Measurements from ENCODE around the gene TM2D3.

TM2D3 gene, protein sequence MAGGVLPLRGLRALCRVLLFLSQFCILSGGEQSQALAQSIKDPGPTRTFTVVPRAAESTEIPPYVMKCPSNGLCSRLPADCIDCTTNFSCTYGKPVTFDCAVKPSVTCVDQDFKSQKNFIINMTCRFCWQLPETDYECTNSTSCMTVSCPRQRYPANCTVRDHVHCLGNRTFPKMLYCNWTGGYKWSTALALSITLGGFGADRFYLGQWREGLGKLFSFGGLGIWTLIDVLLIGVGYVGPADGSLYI

DNA sequence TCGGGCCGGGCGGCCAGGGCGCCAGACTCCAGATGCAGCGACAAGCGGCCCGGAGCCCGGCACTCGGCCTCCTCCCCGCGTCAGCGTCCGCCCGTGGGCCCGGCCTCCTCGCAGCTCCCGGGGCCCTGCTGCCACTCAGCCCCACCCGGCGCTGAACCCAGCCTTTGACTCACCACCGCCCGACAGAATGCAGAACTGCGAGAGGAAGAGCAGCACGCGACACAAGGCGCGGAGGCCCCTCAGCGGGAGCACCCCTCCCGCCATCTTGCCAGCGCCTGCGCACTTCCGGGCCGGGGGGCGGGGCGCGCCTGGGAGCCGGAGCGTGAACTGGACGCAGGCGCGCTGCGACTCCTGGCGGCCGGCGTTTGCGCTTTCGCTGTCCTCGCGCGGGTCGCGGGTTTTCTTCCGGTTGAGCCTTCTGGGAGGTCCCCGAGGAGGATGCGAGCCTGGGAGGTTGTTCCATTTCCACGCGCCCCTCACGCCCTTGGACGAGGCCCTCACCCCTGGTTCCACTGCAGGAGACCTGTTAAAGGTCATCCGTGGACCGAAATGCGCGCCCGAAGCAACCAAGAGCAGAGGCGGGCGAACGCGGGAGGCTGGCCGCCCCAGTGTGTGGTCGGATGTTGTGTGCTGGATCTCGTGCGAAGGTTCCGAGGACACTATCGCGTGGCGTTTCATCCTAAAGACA, at the start of gene TM2D3:
Gene TM2D3 (minus strand): TSS at position 284 of the 688 bp plus-strand sequence. CDS start 20 bp downstream, at position 264.
- peak; percentile 94 for DNase-seq

DNA sequence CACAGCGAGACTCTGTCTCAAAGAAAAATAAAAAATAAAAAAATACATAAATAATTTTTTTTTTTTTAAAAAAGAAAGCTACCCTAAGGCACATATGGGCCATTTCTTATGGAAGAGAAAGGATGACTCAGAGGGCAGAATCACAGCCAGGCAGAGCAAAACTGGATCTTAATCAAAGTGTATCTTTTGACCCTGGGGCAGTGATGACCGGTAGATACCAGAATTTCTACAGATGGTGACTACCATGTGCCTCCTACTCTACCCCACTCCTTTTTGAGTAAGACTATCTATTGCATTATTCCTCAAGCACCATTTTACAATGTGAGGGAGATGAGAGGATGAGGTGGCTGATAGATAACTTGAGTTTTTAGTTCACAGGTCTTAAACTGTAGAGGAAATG, 46.1 kb upstream of the TM2D3 start:
- no peak for DNase-seq

DNA sequence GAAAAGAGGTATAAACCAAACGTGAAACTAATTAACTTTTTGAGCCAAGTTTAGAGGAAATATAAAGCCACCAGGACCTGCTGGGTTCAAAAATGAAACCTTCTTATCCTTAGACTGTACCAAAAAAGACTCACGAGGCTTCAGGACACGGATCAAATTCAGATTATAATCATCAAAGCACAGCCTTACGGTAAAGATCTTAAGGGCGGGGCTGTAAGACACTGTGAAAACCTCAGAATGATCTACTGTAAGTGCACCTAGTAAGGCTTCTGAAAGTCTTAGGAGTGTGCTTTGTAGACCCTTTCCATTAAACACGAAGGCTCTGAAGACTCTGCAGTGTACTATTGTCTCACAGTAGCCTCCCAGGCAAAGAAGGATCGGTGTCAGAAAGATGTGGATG, 45.3 kb upstream of the TM2D3 start:
- peak; percentile 24 for DNase-seq

DNA sequence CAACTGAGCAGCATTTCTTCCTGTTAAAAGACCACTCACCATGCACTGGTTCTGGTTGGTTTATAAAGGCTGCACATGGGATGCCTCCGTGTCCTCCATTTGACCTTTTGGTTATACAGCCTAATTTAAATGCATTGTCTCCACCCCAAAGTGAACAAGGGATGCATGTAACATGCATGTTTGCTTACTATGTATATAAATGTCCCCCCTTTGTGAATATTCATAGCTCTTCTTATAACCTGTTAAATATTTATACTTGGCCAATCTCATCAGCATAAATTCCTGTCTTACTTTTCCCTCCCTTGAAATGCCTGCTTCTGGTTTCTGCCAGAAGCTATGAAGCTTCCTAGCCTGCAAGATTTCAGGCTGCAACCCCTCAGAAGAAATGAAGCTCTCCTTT, 44.6 kb upstream of the TM2D3 start:
- DNase-seq = no peak

DNA sequence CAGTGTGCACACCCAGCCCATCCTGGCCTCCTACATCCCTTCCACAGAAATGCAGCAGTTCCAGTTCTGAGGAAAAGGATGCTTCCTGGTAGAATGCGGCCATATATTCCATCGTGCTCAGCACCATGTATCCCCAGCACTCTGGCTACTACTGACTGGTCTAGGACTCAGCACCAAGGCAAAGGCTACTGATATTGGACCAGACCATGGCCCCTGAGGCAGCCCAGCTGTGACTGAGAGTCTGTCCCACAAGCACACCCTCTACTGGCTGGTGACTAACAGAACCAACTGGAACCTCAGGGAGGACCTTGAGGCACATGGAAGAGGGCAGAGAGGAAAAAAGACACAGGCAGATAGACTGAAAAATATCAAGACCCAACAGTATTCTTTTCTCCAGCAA, 42.1 kb upstream of the TM2D3 start:
- DNase-seq = no peak

DNA sequence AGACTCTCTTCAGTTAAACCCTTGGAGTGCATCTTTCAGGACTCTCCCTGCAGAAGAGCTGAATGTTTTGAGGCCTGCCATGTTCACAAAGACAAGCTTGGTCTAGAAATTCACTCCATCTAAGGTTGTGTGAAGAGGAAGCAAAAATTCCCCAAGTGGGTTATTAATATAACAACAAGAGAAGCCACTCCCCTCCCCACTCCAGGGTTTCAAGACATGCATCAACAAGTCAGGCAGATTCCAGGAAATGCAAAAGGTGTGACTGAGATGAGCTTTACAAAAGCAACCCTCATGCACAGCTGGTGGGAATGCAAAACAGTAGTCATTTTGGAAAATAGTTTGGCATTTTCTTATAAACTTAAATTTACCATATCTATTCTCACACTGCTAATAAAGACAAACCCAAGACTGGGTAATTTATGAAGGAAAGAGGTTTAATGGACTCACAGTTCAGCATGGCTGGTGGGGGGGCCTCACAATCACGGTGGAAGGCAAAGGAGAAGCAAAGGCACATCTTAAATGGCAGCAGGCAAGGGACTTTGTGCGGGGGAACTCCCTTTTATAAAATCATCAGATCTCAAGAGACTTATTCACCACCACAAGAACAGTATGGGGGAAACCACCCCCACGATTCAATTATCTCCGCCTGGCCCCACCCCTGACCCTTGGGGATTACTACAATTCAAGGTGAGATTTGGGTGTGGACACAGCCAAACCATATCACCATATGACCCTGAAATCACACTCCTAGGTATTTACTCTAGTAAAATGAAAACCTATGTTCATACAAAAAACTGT, 40.8 kb upstream of the TM2D3 start:
- no peak for DNase-seq

DNA sequence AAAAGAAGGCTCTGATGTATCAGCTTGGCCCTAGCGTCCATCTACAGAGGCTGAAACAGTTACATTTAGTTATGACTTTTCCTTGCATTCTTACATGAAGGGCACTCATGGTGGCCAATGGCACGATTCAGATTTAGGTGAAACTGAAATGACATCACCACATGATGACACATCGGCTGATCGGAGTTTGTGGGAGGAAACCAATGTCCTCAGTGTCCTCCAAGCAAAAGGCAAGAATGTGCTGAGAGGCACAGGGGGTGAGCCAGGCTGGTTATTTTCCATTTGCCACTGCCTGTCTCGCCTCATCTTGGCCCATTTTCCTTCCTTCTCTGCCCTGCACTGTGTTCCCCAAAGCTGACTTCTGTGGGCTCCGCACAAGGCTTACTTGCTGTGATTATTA, 37.7 kb upstream of the TM2D3 start:
- DNase-seq = no peak

DNA sequence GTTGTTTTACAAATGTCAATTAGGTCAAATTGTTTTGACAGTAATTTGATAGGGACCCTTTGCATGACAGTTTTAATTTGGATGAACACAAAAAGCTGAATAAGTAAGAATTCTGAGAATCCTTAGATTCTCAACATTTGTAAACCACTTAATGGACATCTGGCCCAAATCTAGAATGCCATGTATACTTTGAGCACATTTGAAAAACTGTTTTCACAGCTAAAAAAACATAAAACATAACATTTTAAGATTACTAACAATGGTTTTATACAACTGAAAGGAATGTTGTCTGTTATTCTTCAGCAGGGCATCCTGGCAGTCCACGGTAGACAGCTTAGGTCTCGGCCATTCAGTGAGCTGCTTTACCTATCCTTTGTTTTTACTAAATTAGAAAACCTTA, 34.5 kb upstream of the TM2D3 start:
- DNase-seq = no peak

DNA sequence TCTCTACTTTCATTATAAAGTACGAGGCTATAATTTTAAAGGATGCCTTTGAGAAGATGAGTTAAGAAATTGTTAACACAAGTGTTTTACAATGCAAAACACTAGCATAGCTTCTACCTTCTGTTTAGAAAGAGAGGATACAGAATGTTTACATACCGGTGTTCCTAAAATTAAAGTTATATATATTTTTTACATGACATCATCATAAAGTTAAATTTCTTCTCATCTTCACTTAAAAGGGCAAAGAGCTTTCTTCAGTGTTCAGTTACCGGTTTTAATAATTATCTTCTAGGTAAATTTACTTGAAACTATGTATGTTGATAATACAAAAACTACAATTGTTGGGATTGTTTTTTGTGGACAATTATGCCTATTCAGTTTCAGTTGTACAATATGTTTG, 32.7 kb upstream of the TM2D3 start:
- no peak for DNase-seq

DNA sequence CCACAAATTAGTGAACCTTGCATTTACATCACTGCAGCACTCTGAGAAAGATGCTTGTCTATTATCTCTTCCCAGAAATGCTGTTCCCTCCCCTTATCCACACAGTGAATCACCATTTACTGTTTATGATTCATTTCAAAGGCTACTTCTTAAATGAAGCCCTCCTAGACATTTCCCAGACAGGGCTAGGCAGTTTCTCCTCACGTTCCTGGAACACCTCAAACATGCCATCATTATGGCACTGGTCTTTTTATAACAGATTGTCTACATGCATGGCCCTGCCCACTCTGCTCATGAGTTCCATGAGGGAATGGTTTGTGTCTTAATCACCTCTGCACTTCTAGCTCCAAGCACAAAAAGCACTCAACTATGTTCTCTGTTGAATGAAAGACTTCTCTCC, 32.2 kb upstream of the TM2D3 start:
- no peak for DNase-seq

DNA sequence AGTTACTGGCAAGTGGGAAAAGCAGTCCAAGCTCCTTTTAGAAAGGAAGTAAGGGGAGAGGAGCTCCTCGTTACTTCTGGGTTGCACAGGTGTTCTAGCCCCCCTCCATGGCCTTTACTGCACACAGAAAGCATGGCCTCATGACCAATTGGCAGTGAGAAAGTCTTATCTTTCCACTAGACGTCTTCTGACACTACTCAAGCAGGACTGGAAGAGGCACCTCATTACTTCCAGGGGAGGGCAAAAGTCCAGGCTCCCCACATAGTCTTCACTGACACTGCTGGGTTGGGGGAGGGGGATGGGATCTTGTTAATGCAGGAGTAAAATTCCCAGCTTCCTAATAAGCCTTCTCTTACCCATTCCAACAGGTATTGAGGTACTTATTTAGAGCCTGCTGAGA, 27.6 kb upstream of the TM2D3 start:
- no peak for DNase-seq

DNA sequence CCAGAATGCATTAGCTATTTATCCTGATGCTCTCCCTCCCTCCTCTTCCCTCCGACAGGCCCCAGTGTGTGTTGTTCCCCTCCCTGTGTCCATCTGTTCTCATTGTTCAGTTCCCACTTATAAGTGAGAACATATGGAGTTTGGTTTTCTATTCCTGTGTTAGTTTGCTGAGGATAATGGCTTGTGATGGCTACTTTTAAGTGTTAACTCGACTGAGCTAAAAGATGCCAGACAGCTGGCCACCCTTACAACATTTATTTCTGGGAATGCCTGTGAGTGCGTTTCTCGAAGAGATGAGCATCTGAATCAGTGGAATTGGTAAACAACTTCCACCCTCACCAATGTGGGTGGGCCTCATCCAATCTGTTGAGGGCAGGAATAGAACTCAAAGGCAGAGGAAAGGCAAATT, 24.7 kb upstream of the TM2D3 start:
- DNase-seq = no peak

DNA sequence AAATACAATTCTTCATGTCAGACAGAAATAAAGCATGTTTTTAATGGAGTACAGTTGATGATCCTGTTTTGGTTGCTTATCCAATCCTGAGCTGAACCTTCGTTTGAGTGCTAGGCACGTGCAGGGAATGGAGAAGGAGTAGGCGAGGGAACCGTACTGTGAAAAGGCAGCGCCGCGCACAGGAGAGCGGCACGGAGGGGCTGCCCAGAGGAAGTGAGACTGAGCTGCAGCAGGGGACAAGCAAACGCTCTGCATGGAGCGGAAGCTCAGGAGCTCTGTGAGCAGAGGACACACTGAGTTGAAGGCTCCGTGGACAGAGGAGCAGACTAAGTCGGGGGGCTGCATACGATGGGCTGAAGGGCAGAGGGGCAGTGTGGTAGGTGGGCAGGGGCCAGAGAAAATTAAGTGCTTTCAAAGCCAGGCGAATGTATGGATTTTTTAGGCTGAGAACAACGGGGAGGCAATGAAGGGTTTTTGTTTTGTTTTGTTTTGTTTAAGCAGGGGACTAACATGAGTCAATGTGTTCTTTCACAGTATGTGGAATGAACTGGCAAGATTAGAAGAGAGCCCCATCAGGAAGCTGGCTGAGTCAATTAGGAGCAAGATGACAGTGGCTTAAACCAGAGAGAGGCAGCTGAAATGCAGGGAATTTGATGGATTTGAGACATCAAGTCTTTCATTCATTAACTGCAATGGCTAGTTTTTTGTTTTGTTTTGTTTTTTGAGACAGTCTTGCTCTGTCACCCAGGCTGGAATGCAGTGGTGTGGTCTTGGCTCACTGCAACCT, 23.8 kb upstream of the TM2D3 start:
- DNase-seq = no peak

DNA sequence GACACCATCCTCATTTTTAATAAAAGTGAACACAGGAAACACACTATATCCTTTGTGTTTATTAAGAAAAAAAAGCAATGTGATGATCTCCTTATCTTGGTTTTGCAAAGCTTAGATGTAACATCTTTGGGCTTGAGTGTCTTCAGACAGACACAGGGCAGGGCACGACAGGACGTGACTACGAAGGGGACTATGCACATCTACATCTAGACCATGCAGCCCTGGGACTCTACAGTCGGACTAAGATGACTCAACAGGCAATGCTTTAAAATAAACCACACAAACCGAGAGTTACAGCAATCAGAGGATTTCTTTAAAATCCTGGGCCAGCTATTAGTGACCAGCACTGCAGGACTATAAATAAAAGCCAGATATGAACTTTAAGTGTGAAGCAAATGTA, 22.8 kb upstream of the TM2D3 start:
- no peak for DNase-seq

DNA sequence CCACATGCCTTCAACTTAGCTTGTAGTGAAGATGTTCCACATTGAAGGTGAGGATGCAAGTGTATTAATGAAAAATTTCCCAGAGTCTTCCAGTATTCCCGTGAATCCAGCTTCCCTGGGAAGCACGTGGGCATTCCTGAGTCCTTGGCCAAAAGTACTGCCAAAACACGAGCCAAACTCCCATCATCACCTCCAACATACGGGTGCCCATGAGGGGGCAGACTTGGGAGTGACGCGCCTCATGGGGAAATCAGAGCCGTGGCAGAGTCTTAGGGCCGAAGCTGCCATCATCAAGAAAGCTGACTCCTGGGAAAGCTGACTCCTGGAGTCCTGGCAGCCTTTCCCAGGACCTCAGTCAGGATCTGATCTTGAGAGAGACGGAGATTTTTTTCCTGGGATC, 20.1 kb upstream of the TM2D3 start:
- DNase-seq = no peak

DNA sequence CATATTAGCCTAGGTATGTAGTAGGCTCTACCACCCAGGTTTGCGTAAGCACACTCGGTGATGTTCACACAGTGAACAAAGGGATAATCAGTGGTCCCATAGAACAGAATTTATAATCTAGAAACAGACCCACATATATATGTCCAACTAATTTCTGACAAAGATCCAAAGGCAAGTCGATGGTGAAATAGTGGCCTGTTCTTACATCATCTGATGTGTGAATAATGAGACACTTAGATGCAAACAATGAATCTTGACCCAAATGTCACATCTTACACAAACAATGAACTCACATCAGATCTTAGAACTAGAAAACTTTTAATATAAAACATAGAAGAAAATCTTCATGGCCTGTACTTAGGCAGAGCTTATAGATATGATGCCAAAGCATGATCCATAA, 17.6 kb upstream of the TM2D3 start:
- no peak for DNase-seq

DNA sequence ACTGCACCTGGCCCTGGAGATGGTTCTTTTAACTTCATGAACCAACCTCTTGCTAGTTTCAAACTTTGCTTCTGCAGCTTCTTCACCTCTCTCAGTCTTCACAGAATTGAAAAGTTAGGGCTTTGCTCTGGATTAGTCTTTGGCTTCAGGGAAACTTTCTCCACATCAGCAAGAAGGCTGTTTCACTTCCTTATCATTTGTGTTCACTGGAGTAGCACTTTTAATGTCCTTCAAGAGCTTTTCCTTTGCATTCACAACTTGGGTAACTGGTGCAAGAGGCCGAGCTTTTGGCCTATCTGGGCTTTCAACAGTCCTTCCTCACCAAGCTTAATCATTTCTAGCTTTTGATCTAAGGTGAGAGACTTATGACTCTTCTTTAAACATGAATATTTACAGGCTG, 15.7 kb upstream of the TM2D3 start:
- no peak for DNase-seq

DNA sequence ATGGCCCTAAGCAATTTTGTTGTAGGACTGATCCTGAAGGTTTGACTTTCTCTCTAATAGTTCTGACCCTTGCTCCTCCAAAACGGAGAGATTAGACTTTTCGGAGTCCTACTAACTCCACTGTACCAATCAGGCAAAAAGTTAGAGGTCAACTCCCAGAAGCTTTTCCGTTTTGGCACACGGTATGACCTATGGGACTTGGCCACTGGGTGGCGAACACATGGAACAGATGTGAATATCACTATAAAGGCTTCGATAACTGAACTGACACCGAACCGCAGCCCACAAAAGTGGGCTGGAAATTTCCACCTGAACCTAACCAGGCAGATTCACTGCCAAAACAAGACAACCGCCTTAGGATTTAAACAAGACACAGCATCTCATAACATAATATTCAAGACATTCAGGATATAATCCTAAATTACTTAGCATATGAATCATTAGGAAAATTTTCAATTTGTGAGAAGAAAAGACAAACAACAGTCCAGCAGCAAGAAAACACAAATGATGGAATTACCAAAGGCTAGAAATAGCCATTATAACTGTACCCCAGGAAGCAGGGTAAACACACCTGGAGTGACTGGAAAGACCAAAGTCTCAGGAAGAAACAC, 12.2 kb upstream of the TM2D3 start:
- no peak for DNase-seq

DNA sequence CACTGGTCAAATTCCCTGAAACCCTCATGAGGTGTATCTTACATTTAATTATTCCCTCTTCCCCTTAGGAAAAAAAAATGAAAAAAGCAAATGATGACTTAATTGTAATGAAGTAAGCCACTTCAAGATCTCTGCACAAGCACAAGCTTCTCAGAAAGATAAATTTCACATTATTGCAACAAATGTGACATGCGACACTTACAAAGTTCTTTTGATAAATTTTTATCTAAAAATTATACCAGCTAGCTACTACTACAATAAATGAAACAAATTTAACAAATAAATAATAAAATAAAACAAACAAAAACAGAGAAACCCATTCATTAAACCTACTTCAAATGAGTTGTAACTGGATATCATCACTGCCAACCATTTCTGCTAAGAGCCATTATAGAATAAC, 10.0 kb upstream of the TM2D3 start:
- DNase-seq = no peak

DNA sequence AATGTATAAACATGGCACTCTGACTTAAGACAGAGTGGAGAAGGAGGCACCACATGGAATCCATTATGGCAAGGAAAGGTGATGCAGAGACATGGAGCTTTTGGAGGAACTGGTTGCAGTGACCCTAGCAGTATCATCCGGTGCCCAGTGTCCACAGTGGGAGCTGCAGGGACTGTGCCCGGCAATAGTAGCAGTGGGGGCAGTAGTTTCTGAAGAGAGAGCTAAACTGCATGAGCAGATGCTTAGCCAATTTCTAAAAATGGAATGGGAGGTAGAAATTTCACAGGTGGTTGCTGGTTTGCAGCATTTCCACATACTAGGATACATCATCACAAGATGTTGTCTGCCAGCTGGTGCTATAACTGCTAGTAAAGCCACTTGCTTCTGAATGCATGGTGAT, 7.8 kb upstream of the TM2D3 start:
- DNase-seq = no peak

DNA sequence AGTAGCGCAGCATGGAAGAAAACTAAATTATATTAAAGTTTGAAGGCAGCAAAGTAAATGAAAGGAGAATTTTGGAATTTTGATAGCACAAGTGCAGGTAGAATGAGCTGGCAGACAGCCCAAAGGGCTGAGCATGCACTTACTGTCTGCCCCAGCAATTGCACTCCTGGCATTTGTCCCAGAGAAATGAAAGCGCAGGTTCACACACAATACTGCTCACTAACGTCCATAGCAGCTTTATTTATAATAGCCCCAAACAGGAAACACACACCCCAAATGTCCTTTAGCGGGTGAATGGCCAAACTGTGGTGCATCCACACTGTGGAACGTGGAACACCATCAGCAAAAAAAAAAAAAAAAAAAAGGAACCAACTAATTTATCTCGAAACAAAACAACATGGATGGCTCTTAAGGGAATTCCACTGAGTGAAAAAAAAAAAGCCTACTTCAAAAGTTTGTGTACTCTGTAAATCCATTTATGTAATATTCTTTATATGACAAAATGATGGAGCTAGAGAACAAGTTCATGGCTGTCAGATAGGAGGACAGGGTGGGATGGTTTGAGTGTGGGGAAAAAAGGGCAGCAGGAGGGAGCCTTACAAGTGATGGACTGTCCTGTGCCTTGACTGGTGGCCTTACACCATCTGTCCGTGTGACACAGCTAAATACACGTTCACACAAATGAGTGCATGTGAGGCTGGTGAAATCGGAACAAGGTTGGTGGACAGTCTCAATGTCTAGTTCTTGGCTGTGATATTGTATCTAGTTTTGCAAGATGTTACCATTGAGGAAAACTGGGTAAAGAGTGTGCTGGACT, 6.0 kb upstream of the TM2D3 start:
- no peak for DNase-seq

DNA sequence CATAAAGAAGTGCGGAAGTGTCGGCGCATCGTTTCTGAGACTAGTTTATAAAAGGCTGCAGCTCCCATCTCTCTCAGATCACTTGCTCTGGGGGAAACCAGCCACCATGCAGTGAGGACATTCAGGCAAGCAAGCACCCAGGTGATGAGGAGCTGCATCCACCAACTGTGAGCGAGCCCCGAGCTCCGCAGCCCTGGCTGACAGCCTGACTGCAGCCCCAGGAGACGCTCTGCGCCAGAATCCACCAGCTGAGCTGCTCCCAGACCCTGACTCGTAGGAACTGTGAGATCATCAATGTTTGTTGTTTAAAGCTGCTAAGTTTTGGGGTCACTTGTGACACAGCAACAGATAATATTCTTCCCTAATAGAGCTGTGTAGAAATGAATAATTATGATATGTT, 5.0 kb upstream of the TM2D3 start:
- no peak for DNase-seq
